GM21367 (cell line): ENCODE measurements around the gene P2RX4.
"Not testable (repeated sequence)": the region's sequence is repeated elsewhere in the genome, so short reads cannot be mapped to it uniquely, and the experiment has no call there.

Source experiments
- ATAC-seq: cut with Tn5 transposase; IDR thresholded peaks from one replicate; pipeline ENCODE4 v1.9.1; 2021; ENCODE audit not compliant: unreplicated experiment

Gene P2RX4

DNA sequence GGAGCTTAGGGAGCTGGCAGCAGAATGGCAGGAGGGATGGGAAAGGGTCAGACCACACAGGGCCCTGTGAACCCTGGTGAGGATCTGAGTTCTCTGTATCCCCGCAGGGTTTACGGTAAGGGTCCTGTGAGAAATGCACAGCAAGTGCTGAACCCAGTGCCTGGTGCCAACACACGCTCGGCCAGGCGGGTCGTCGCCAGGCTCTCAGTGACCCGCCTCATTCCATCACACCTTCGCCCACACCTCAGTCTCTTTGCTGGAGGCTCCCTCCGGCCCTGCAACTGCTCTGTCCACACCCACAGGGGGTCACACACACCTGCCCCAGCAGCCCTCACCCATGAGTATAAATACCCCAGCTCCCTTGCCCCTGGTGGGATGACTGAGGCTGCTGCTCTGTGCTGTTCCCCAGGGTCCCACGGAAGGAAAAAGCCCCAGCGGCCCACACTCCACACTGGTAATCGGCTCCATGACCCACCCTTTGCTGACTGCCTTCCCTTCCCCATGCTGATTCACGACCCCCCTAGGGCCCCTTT lies 63.5 kb downstream of the P2RX4 start:
- ATAC-seq: no peak

DNA sequence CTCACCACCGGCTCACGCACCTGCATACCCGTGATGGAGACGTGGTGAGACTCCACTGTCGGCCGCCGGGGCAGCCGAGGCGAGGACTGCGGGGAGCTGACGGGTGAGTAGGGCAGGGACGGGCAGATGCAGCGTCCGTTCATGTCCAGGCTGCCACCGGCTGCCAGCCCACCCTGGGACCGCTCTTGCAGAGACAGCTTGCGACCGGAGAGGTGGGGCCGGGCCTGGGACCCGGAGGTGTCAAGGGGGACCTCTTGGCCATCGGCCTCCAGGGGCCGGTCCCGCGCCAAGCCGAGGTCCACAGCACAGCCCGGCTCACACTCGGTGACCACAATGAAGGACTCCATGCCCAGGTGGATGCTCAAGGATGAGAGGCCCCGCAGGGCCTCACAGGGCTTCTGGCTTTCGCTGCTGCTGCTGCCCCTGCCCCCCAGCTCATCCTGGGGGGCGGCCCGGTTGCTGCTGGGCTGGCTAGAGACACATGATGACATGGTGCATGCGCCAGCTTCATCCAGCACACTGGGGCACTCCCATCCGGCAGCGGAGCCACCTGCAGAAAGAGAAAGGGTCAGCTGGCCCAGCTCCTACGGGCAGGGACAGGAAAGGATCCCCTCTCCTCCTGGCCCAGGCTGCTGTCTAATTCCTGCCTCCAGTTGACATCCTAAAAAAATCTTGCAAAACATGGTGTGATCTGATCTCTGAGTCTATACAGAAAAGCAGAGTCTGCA lies 64.3 kb downstream of the P2RX4 start:
- ATAC-seq: no peak

DNA sequence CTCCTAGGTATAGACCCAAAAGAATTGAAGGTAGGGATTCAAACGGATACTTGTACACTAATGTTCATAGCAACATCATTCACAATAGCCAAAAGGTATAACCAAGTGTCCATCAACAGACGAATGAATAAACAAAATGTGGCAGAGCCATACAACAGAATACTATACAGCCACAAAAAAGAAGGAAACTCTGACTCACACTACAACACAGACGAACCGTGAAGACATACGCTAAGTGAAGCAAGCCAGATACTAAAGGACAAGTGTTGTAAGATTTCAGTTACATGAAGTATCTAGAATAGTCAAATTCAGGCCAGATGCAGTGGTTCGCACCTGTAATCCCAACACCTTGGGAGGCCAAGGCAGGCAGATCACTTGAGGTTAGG lies 67.4 kb downstream of the P2RX4 start:
- no peak for ATAC-seq

DNA sequence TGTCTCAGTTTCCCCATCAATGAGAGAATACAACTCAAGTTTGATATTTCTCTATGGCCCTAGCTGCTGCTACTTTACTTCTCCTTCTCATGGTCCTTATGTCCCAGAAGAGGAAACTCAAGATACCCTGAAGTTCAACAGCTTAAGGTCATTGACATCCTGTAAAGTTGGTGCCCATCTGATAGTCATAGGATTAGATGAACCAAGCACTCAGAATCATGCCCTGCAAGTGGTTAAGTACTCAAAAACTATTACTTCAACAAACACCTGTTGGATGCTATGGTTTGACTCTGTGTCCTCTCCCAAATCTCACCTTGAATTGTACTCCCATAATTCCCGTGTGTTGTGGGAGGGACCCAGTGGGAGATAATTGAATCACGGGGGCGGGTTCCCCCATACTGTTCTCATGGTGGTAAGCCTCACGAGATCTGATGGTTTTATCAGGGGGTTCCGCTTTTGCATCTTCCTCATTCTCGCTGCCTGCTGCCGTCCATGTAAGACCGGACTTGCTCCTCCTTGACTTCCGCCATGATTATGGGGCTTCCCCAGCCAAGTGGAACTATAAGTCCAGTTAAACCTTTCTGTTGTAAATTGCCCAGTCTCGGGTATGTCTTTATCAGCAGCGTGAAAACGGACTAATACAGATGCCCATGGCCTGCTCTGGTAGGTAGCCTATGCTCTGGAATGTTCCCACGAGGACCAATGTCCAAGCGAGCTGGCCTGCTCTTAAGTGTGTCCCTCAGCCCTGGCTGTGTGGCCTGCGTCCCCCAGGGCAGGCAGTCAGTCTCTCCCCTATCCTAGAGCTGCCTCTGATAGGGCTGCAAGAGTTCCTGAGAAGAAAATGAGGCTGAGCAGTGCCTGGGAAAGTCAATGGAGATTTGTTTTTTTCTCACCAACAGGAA lies 68.5 kb downstream of the P2RX4 start:
- ATAC-seq: no peak

DNA sequence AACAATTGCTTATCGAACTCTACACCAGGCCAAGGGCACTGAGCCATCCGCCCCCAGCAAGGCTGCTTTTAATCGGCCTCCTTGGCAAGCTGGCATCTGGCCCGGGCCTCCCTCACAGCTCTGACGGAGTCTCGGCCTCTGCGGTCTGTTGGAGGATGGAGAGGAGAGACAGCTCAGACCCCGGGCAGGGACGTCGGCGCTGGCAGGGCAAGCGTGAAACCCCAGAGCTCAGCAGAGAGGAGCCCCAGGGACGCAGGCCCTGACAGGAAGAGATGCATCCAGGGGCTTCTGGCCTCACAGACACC lies 69.1 kb downstream of the P2RX4 start:
- no peak for ATAC-seq

DNA sequence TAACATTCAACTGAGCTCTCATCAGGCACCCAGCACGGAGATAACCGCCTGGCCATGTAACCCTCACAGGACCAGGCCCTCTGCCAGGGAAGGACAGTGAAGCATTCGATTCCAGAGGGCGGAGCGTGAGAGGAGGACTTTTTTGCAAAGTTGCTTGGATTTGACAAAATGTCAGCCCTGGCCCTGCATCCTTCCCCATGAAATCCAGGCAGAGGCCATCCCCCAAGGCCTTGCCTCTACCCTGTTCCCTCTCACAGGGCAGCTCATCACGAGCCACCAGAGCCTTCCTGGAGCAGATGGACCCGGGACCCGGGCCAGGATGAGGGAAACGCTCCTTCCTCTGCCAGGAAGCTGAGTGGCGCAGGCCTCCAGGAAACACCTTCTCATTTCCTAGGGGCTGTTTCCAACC lies 69.6 kb downstream of the P2RX4 start:
- ATAC-seq: no peak

DNA sequence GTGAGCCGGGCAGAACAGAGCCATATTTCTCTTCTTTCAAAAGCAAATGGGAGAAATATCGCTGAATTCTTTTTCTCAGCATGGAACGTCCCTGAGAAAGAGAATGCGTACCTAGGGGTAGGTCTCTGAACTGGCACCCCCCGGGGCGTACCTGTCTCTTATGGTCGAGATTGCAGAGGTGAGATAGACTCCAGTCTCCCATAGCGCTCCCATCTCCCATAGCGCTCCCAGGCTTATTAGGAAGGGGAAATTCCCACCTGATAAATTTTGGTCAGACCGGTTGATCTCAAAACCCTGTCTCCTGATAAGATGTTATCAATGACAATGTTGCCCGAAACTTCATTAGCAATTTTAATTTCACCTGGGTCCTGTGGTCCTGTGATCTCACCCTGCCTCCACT lies 70.6 kb downstream of the P2RX4 start:
- not testable (repeated sequence) for ATAC-seq

DNA sequence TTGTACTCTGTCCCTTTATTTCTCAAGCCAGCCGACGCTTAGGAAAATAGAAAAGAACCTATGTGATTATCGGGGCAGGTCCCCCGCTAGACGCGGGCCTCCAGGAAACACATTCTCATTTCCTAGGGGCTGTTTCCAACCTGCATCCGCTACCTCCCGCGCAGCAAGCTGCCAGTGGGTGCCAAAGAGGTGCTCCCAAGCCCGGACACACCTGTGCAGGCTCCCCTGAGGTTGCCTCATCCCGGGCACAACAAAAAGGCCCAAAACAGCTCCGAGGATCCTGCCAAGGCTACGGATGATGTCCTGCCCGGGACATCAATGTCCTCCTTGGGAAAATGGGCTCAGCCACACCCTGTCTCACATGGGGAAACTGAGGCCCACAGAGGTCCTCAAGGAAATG lies 71.2 kb downstream of the P2RX4 start:
- ATAC-seq: not testable (repeated sequence)

DNA sequence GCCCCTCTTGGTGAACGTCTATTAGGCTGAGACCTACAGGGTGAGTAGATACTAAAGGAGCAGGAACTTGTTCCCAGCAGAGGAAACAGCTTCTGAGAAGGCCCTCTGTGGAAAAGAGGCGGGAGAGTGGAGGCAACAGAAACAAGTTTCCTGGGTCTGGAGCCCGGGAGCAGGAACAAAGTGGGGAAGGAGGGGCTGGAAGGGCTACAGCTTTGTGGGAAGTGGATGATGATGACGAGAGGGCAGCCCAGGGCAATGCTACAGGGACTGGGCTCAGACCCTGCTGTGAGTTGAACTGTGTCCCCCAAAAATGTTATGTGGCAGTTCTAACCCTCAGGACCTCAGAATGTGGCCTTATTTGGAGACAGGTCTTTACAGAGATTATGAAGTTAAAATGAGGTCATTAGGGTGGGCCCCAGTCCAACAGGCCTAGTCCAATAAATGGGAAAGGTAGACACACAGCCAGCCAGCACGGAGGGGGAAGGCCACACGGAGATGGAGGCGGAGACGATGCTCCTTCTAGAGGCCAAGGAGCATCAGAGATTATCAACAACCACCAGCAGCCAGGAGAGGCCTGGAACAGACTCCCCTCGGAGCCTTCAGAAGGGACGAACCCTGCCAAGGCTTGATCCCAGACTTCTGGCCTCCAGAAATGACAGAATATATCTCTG lies 72.3 kb downstream of the P2RX4 start:
- no peak for ATAC-seq

DNA sequence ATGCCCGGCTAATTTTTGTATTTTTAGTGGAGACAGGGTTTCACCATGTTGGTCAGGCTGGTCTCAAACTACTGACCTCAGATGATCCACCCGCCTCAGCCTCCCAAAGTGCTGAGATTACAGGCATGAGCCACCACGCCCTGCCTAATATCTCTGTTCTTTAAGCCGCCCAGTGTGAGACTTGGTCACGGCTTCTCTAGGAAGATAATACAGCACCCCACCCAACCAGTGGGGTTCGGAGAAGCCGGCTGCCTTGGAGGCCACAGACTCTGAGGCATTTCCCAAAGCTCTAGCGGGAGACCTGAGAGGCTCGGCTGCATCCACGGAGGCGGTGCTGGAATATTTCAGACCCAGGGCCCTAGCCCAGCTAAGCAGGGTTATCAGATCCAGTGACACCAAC lies 73.0 kb downstream of the P2RX4 start:
- ATAC-seq: not testable (repeated sequence)

DNA sequence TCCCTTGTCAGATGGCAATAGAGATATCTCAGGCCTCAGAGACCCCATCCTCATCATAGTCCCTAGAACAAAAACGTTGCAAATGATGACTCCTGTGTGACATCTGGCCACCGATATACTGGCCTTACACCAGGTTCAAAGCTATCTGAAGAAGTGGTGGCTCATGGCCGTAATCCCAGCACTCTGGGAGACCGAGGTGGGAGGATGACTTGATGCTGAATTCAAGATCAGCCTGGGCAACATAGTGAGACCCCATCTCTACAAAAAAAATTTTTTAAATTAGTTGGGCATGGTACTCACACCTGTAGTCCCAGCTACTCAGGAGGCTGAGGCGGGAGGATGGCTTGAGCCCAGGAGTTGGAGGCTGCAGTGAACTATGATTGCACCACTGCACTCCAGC lies 73.5 kb downstream of the P2RX4 start:
- ATAC-seq: no peak
